HepG2 (cell line): ENCODE results near the gene CHKA. TPM values are rescaled to one million over a fixed set of nuclear protein-coding genes. Genes with fewer than 3 reads are reported as not detected.
A peak's percentile ranks its signal among the peaks of the same experiment; 100 is the strongest.

ENCODE experiments used
- ELF1 ChIP-seq: sonication (generic); formaldehyde crosslinking; IDR thresholded peaks from 2 replicates; pipeline ENCODE4 v1.4.0; 2020; ENCODE audit warnings: missing genetic modification reagents
- MAFK ChIP-seq, 2 experiments: IDR thresholded peaks in 1 of 2; conservative IDR thresholded peaks in 1 of 2; 2 replicates each; pipeline ENCODE4 v1.6.1; 2011; ENCODE audit warnings: improper control_type of control experiment in 2 of 2, low read length in 2 of 2
- MLLT10 ChIP-seq: sonication (generic); formaldehyde crosslinking; IDR thresholded peaks from 2 replicates; pipeline ENCODE4 v1.4.0; 2020; ENCODE audit warnings: missing genetic modification reagents
- NR2C2 ChIP-seq: sonication (generic); formaldehyde crosslinking; IDR thresholded peaks from 2 replicates; pipeline ENCODE4 v1.4.0; 2020; ENCODE audit warnings: missing genetic modification reagents, mild to moderate bottlenecking, moderate library complexity, borderline replicate concordance
- SRSF9 ChIP-seq: fragments of 200-400 bp; formaldehyde crosslinking; IDR thresholded peaks from 2 replicates; pipeline ENCODE4 v1.6.1; 2018; ENCODE audit warnings: borderline replicate concordance, mild to moderate bottlenecking, low read depth, low read length; ENCODE audit not compliant: insufficient read depth, poor library complexity, severe bottlenecking
- ZNF501 ChIP-seq: sonication (generic); formaldehyde crosslinking; IDR thresholded peaks from 2 replicates; pipeline ENCODE4 v1.5.1; 2020; ENCODE audit warnings: mild to moderate bottlenecking, moderate library complexity, missing genetic modification reagents
- ZNF644 ChIP-seq: IDR thresholded peaks from 2 replicates; pipeline ENCODE4 v1.6.1; 2016; ENCODE audit warnings: low read depth
- ZNF670 ChIP-seq: sonication (generic); formaldehyde crosslinking; IDR thresholded peaks from 2 replicates; pipeline ENCODE4 v1.8.0; 2022; ENCODE audit warnings: mild to moderate bottlenecking, missing genetic modification reagents, borderline replicate concordance
- ZNF713 ChIP-seq: sonication (generic); formaldehyde crosslinking; IDR thresholded peaks from 2 replicates; pipeline ENCODE4 v1.4.0; 2020; ENCODE audit warnings: mild to moderate bottlenecking, missing genetic modification reagents
- polyA plus RNA-seq, 8 experiments: library from polyadenylated mRNA; depleted of rRNA in 3 of 8; stranded (reverse) in 7 of 8; unstranded in 1 of 8; fragments of >200 nt; fragmentation: Illumina TruSeq in 4 of 8; extraction: Trizol in 4 of 8; gene quantifications; 2 replicates each; pipeline versions ENCODE4 v1.2.1 to v1.2.3, GENCODE V29; 2011 to 2016; ENCODE audit warnings: low read depth in 4 of 8, missing spikeins in 1 of 8, mixed read lengths in 1 of 8; ENCODE audit not compliant: insufficient read depth in 1 of 8
- total RNA-seq, 5 experiments: library from RNA; depleted of rRNA; stranded (reverse); fragments of >200 nt; fragmentation: Illumina TruSeq; extraction: Trizol; gene quantifications; 2 replicates each; pipeline ENCODE4 v1.2.3, GENCODE V29; 2016; ENCODE audit warnings: low read depth in 1 of 5
- TF ChIP-seq, protein P1 (sequence below): sonication (generic); formaldehyde crosslinking; IDR thresholded peaks from 2 replicates; pipeline ENCODE4 v1.5.0; 2020; ENCODE audit warnings: mild to moderate bottlenecking, missing genetic modification reagents, borderline replicate concordance
- TF ChIP-seq, protein P2 (sequence below): sonication (generic); formaldehyde crosslinking; IDR thresholded peaks from 2 replicates; pipeline ENCODE4 v1.4.0; 2020; ENCODE audit warnings: mild to moderate bottlenecking, missing genetic modification reagents
- TF ChIP-seq, protein P3 (sequence below): sonication (generic); formaldehyde crosslinking; IDR thresholded peaks from 2 replicates; pipeline ENCODE4 v1.8.1; 2023; ENCODE audit warnings: mild to moderate bottlenecking, missing genetic modification reagents
- TF ChIP-seq, protein P4 (sequence below): IDR thresholded peaks from 2 replicates; pipeline ENCODE4 v1.6.1; 2016; ENCODE audit warnings: low read depth
- TF ChIP-seq, protein P5 (sequence below): sonication (generic); formaldehyde crosslinking; IDR thresholded peaks from 2 replicates; pipeline ENCODE4 v1.5.0; 2020; ENCODE audit warnings: mild to moderate bottlenecking, missing genetic modification reagents, borderline replicate concordance

The CHKA gene
- total and polyA plus RNA-seq, 2 of the 13 experiments (the other 11 are each of a cell fraction or from before 2014, with no cell fraction given): 71.6 to 92.7 TPM

DNA sequence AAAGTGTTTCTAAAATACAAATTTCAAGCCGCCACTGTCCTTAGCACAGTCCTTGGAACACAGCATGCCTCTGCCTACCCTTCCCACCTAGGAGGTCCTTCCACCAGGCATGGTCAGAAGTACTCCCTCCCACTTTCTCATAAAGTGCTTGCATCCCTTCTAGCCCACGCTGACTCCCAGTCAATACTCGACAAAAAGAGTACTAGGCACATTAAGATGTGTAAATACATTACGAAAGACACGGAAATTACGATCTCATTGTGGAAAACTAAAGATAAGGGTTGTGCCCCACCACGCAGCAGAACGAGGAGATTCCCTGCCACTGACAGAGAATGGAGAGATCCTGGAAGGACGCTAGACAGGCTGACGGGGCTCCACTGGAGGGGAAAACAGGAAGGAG is 13.5 kb downstream of the CHKA start (continued):
- TF ChIP-seq, protein P1, sequence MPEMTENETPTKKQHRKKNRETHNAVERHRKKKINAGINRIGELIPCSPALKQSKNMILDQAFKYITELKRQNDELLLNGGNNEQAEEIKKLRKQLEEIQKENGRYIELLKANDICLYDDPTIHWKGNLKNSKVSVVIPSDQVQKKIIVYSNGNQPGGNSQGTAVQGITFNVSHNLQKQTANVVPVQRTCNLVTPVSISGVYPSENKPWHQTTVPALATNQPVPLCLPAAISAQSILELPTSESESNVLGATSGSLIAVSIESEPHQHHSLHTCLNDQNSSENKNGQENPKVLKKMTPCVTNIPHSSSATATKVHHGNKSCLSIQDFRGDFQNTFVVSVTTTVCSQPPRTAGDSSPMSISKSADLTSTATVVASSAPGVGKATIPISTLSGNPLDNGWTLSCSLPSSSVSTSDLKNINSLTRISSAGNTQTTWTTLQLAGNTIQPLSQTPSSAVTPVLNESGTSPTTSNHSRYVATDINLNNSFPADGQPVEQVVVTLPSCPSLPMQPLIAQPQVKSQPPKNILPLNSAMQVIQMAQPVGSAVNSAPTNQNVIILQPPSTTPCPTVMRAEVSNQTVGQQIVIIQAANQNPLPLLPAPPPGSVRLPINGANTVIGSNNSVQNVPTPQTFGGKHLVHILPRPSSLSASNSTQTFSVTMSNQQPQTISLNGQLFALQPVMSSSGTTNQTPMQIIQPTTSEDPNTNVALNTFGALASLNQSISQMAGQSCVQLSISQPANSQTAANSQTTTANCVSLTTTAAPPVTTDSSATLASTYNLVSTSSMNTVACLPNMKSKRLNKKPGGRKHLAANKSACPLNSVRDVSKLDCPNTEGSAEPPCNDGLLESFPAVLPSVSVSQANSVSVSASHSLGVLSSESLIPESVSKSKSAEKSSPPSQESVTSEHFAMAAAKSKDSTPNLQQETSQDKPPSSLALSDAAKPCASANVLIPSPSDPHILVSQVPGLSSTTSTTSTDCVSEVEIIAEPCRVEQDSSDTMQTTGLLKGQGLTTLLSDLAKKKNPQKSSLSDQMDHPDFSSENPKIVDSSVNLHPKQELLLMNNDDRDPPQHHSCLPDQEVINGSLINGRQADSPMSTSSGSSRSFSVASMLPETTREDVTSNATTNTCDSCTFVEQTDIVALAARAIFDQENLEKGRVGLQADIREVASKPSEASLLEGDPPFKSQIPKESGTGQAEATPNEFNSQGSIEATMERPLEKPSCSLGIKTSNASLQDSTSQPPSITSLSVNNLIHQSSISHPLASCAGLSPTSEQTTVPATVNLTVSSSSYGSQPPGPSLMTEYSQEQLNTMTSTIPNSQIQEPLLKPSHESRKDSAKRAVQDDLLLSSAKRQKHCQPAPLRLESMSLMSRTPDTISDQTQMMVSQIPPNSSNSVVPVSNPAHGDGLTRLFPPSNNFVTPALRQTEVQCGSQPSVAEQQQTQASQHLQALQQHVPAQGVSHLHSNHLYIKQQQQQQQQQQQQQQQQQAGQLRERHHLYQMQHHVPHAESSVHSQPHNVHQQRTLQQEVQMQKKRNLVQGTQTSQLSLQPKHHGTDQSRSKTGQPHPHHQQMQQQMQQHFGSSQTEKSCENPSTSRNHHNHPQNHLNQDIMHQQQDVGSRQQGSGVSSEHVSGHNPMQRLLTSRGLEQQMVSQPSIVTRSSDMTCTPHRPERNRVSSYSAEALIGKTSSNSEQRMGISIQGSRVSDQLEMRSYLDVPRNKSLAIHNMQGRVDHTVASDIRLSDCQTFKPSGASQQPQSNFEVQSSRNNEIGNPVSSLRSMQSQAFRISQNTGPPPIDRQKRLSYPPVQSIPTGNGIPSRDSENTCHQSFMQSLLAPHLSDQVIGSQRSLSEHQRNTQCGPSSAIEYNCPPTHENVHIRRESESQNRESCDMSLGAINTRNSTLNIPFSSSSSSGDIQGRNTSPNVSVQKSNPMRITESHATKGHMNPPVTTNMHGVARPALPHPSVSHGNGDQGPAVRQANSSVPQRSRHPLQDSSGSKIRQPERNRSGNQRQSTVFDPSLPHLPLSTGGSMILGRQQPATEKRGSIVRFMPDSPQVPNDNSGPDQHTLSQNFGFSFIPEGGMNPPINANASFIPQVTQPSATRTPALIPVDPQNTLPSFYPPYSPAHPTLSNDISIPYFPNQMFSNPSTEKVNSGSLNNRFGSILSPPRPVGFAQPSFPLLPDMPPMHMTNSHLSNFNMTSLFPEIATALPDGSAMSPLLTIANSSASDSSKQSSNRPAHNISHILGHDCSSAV (CRISPR knock-in tag): no peak
- TF ChIP-seq, protein P2, sequence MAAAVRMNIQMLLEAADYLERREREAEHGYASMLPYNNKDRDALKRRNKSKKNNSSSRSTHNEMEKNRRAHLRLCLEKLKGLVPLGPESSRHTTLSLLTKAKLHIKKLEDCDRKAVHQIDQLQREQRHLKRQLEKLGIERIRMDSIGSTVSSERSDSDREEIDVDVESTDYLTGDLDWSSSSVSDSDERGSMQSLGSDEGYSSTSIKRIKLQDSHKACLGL (CRISPR knock-in tag): no peak
- TF ChIP-seq ZNF713: no peak
- TF ChIP-seq ELF1 (CRISPR knock-in tag): no peak
- TF ChIP-seq ZNF644: no peak
- TF ChIP-seq NR2C2: no peak
- TF ChIP-seq ZNF501 (CRISPR knock-in tag): no peak
- TF ChIP-seq, protein P3, sequence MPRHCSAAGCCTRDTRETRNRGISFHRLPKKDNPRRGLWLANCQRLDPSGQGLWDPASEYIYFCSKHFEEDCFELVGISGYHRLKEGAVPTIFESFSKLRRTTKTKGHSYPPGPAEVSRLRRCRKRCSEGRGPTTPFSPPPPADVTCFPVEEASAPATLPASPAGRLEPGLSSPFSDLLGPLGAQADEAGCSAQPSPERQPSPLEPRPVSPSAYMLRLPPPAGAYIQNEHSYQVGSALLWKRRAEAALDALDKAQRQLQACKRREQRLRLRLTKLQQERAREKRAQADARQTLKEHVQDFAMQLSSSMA: no peak
- TF ChIP-seq, protein P4, sequence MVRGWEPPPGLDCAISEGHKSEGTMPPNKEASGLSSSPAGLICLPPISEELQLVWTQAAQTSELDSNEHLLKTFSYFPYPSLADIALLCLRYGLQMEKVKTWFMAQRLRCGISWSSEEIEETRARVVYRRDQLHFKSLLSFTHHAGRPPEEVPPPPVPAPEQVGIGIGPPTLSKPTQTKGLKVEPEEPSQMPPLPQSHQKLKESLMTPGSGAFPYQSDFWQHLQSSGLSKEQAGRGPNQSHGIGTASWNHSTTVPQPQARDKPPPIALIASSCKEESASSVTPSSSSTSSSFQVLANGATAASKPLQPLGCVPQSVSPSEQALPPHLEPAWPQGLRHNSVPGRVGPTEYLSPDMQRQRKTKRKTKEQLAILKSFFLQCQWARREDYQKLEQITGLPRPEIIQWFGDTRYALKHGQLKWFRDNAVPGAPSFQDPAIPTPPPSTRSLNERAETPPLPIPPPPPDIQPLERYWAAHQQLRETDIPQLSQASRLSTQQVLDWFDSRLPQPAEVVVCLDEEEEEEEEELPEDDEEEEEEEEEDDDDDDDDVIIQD: 0 out of 2 replicates have a peak, but pooled peaks have one; percentile 27
- TF ChIP-seq MLLT10 (CRISPR knock-in tag): no peak
- no peak for TF ChIP-seq SRSF9
- no peak for TF ChIP-seq ZNF670 (CRISPR knock-in tag)
- TF ChIP-seq, protein P5, sequence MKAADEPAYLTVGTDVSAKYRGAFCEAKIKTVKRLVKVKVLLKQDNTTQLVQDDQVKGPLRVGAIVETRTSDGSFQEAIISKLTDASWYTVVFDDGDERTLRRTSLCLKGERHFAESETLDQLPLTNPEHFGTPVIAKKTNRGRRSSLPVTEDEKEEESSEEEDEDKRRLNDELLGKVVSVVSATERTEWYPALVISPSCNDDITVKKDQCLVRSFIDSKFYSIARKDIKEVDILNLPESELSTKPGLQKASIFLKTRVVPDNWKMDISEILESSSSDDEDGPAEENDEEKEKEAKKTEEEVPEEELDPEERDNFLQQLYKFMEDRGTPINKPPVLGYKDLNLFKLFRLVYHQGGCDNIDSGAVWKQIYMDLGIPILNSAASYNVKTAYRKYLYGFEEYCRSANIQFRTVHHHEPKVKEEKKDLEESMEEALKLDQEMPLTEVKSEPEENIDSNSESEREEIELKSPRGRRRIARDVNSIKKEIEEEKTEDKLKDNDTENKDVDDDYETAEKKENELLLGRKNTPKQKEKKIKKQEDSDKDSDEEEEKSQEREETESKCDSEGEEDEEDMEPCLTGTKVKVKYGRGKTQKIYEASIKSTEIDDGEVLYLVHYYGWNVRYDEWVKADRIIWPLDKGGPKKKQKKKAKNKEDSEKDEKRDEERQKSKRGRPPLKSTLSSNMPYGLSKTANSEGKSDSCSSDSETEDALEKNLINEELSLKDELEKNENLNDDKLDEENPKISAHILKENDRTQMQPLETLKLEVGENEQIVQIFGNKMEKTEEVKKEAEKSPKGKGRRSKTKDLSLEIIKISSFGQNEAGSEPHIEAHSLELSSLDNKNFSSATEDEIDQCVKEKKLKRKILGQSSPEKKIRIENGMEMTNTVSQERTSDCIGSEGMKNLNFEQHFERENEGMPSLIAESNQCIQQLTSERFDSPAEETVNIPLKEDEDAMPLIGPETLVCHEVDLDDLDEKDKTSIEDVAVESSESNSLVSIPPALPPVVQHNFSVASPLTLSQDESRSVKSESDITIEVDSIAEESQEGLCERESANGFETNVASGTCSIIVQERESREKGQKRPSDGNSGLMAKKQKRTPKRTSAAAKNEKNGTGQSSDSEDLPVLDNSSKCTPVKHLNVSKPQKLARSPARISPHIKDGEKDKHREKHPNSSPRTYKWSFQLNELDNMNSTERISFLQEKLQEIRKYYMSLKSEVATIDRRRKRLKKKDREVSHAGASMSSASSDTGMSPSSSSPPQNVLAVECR: no peak; the same call in 1 of the 2 replicates
- no peak for TF ChIP-seq MAFK (conservative IDR thresholded peaks at IDR 0.05 in 1 of 2, IDR thresholded peaks at IDR 0.05 in 1 of 2; ENCODE audit: low read length in 2 of 2)
